ENCODE measurements around the gene SECISBP2. TPM values are rescaled to one million over a fixed set of nuclear protein-coding genes. Genes with fewer than 3 reads are reported as not detected.

The SECISBP2 gene
- total RNA-seq, 4 donors from 2014 or later = 66.6 to 152 (median 101) TPM

- no peaks in the 10 kb centered on the region for H3K27me3 ChIP-seq
- H3K27ac ChIP-seq = no peak overlapping the region
- peak in 1 of 3 donors; percentile 33 for DNase-seq
- H3K4me3 ChIP-seq = no peak overlapping the region
- no peaks in the 10 kb centered on the region for H3K4me1 ChIP-seq
- TF ChIP-seq POLR2A (IDR thresholded peaks at IDR 0.05) (no peak), CTCF (IDR thresholded peaks at IDR 0.05) (no peak)
- peaks cover 0 to 94% (median 0%) of the 10 kb centered on the region in 3 donors for H3K36me3 ChIP-seq
- H3K9me3 ChIP-seq = no peaks in the 10 kb centered on the region
Measured at GRCh38 chr9:89351584-89352300, 33.4 kb downstream of the SECISBP2 start.

- peak in 1 of 3 donors; percentile 29 for DNase-seq
- H3K4me3 ChIP-seq = no peak overlapping the region
- no peak for TF ChIP-seq POLR2A (IDR thresholded peaks at IDR 0.05)
- no peak for TF ChIP-seq CTCF (IDR thresholded peaks at IDR 0.05)
- no peak overlapping the region for H3K27ac ChIP-seq
- H3K9me3 ChIP-seq = no peaks in the 10 kb centered on the region
- H3K4me1 ChIP-seq = no peaks in the 10 kb centered on the region
- no peaks in the 10 kb centered on the region for H3K27me3 ChIP-seq
- peaks cover 0 to 94% (median 0%) of the 10 kb centered on the region in 3 donors for H3K36me3 ChIP-seq
Measured at GRCh38 chr9:89352451-89352850, 34.2 kb downstream of the SECISBP2 start.

- H3K9me3 ChIP-seq = no peaks in the 10 kb centered on the region
- no peak for TF ChIP-seq POLR2A (IDR thresholded peaks at IDR 0.05)
- no peak for TF ChIP-seq CTCF (IDR thresholded peaks at IDR 0.05)
- H3K36me3 ChIP-seq = peaks cover 0 to 94% (median 0%) of the 10 kb centered on the region in 3 donors
- peak overlapping the region in 1 of 4 donors; percentile 9 for H3K27ac ChIP-seq
- H3K4me1 ChIP-seq = no peaks in the 10 kb centered on the region
- no peak for DNase-seq
- no peaks in the 10 kb centered on the region for H3K27me3 ChIP-seq
- H3K4me3 ChIP-seq = no peak overlapping the region
Measured at GRCh38 chr9:89352874-89353649, 34.8 kb downstream of the SECISBP2 start.

- no peak for DNase-seq
- Histone ChIP-seq H3K27me3 (no peaks in the 10 kb centered on the region), H3K36me3 (peaks cover 0 to 94% (median 0%) of the 10 kb centered on the region in 3 donors), H3K9me3 (no peaks in the 10 kb centered on the region), H3K4me3 (no peak overlapping the region), H3K27ac (no peak overlapping the region), H3K4me1 (no peaks in the 10 kb centered on the region)
- TF ChIP-seq CTCF (IDR thresholded peaks at IDR 0.05) = no peak
- TF ChIP-seq POLR2A (IDR thresholded peaks at IDR 0.05) = no peak
Measured at GRCh38 chr9:89353989-89354388, 35.7 kb downstream of the SECISBP2 start.

- H3K36me3 ChIP-seq = peaks cover 0 to 93% (median 0%) of the 10 kb centered on the region in 3 donors
- H3K27me3 ChIP-seq = no peaks in the 10 kb centered on the region
- H3K27ac ChIP-seq = no peak overlapping the region
- no peak for DNase-seq
- H3K4me3 ChIP-seq = no peak overlapping the region
- TF ChIP-seq POLR2A (IDR thresholded peaks at IDR 0.05) = no peak
- TF ChIP-seq CTCF (IDR thresholded peaks at IDR 0.05) = no peak
- H3K9me3 ChIP-seq = no peaks in the 10 kb centered on the region
- H3K4me1 ChIP-seq = no peaks in the 10 kb centered on the region
Measured at GRCh38 chr9:89354471-89354870, 36.2 kb downstream of the SECISBP2 start.

Measured in Peyer's patch (tissue), 4 donors.